GM19099 (cell line): ENCODE measurements around the gene BTN3A1.
A peak's percentile ranks its signal among the peaks of the same experiment; 100 is the strongest.

ENCODE experiments used
- POLR2A ChIP-seq: IDR thresholded peaks from 3 replicates; pipeline ENCODE4 v1.6.1; 2011; ENCODE audit warnings: low read depth; ENCODE audit not compliant: insufficient read length; ENCODE audit errors: extremely low read depth

BTN3A1 gene

GRCh38 chr6:26401987-26402658, at the start of gene BTN3A1:
TSS of gene BTN3A1 (plus strand) at chr6:26402275. CDS start at chr6:26405564, 3,289 bp downstream.
- TF ChIP-seq POLR2A, result peak; percentile 29

- no peak for TF ChIP-seq POLR2A
Measured at GRCh38 chr6:26352315-26352714, 49.8 kb upstream of the BTN3A1 start.

GRCh38 chr6:26354162-26354561, 47.9 kb upstream of the BTN3A1 start:
- TF ChIP-seq POLR2A, result no peak

- no peak for TF ChIP-seq POLR2A
Measured at GRCh38 chr6:26355366-26355765, 46.7 kb upstream of the BTN3A1 start.

- no peak for TF ChIP-seq POLR2A
Measured at GRCh38 chr6:26358511-26358981, 43.5 kb upstream of the BTN3A1 start.

- TF ChIP-seq POLR2A, result no peak
Measured at GRCh38 chr6:26359765-26360164, 42.3 kb upstream of the BTN3A1 start.

GRCh38 chr6:26360451-26361416, 41.3 kb upstream of the BTN3A1 start:
- TF ChIP-seq POLR2A, result no peak

GRCh38 chr6:26361544-26361943, 40.5 kb upstream of the BTN3A1 start:
- no peak for TF ChIP-seq POLR2A

GRCh38 chr6:26362093-26362835, 39.8 kb upstream of the BTN3A1 start:
- TF ChIP-seq POLR2A, result no peak

- no peak for TF ChIP-seq POLR2A
Measured at GRCh38 chr6:26362836-26363220, 39.2 kb upstream of the BTN3A1 start.

GRCh38 chr6:26363882-26364701, 38.0 kb upstream of the BTN3A1 start:
- TF ChIP-seq POLR2A, result no peak

- TF ChIP-seq POLR2A, result peak; percentile 9
Measured at GRCh38 chr6:26365633-26365995, 36.5 kb upstream of the BTN3A1 start.

- no peak for TF ChIP-seq POLR2A
Measured at GRCh38 chr6:26366504-26366903, 35.6 kb upstream of the BTN3A1 start.

GRCh38 chr6:26367114-26367513, 35.0 kb upstream of the BTN3A1 start:
- TF ChIP-seq POLR2A, result no peak
